NCI-H524 (cell line): ENCODE results near the gene FBXO34.

ENCODE experiments used
- DNase-seq, 2 experiments: peaks; one replicate each; lab custom pipeline; 2025; lab: John Stamatoyannopoulos, UW

Gene FBXO34

GRCh38 chr14:55270832-55271571, at the start of gene FBXO34:
Gene FBXO34 (plus strand): TSS chr14:55271421. CDS start chr14:55350391, 78,970 bp downstream.
- peak; percentile 99 for DNase-seq

- no peak for DNase-seq
Measured at GRCh38 chr14:55221968-55222367, 49.3 kb upstream of the FBXO34 start.

- no peak for DNase-seq
Measured at GRCh38 chr14:55223364-55223763, 47.9 kb upstream of the FBXO34 start.

- no peak for DNase-seq
Measured at GRCh38 chr14:55228261-55228660, 43.0 kb upstream of the FBXO34 start.

- DNase-seq, result no peak
Measured at GRCh38 chr14:55233591-55233990, 37.6 kb upstream of the FBXO34 start.

GRCh38 chr14:55238019-55238680, 33.1 kb upstream of the FBXO34 start:
- DNase-seq, result no peak

- DNase-seq, result no peak
Measured at GRCh38 chr14:55239320-55239719, 31.9 kb upstream of the FBXO34 start.

- no peak for DNase-seq
Measured at GRCh38 chr14:55240526-55241178, 30.6 kb upstream of the FBXO34 start.

GRCh38 chr14:55241673-55242072, 29.5 kb upstream of the FBXO34 start:
- peak in 1 of 2 experiments; percentile 71 for DNase-seq

- no peak for DNase-seq
Measured at GRCh38 chr14:55243386-55243785, 27.8 kb upstream of the FBXO34 start.

- no peak for DNase-seq
Measured at GRCh38 chr14:55243813-55244212, 27.4 kb upstream of the FBXO34 start.

- peak in 1 of 2 experiments; percentile 26 for DNase-seq
Measured at GRCh38 chr14:55245657-55246268, 25.5 kb upstream of the FBXO34 start.

GRCh38 chr14:55248411-55248810, 22.8 kb upstream of the FBXO34 start:
- DNase-seq, result no peak

GRCh38 chr14:55249423-55249822, 21.8 kb upstream of the FBXO34 start:
- no peak for DNase-seq

- no peak for DNase-seq
Measured at GRCh38 chr14:55253276-55253675, 17.9 kb upstream of the FBXO34 start.

GRCh38 chr14:55254581-55254980, 16.6 kb upstream of the FBXO34 start:
- peak in 1 of 2 experiments; percentile 53 for DNase-seq

- DNase-seq, result no peak
Measured at GRCh38 chr14:55255979-55256378, 15.2 kb upstream of the FBXO34 start.

GRCh38 chr14:55256586-55256985, 14.6 kb upstream of the FBXO34 start:
- peak; percentile 92 to 98 for DNase-seq

GRCh38 chr14:55265197-55265596, 6.0 kb upstream of the FBXO34 start:
- no peak for DNase-seq

- DNase-seq, result no peak
Measured at GRCh38 chr14:55267820-55268219, 3.4 kb upstream of the FBXO34 start.

- peak; percentile 40 to 69 for DNase-seq
Measured at GRCh38 chr14:55271572-55272298, 514 bp downstream of the FBXO34 start.

GRCh38 chr14:55272387-55272786, 1.2 kb downstream of the FBXO34 start:
- no peak for DNase-seq
